ENCODE measurements around the gene PTPRG. TPM values are rescaled to one million over a fixed set of nuclear protein-coding genes. Genes with fewer than 3 reads are reported as not detected.

Gene PTPRG
- total RNA-seq, 2 experiments from 2014 or later: 0.03 to 0.05 TPM

DNA sequence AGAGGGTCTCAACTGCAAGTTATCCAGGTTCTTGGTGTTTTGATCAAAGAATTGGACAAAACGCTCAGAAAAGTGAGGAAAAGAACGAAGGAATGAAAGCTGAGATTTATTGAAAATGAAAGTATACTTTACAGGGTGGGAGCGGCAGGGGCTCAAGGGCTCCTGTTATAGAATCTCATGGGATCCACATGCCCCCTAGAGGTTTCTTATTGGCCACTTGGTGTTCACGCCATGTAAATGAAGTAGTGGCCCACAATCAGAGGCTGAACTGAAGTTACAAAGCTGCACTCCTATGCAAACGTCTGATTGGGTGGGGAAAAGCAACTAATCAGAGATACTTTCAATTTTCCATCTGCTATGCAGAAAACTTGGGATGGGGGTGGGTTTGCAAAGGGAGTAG, 216.7 kb downstream of the PTPRG start:
- no peaks in the 10 kb centered on the region for H3K9me3 ChIP-seq (ENCODE audit: control insufficient read depth in 1 of 2, insufficient read depth in 1 of 2, low read length in 2 of 2)
- H3K4me3 ChIP-seq (ENCODE audit: low read length): no peak overlapping the region
- no peak for DNase-seq
- ChIA-PET POLR2A (no interaction called here), CTCF (no interaction called here)
- TF ChIP-seq, protein P1, sequence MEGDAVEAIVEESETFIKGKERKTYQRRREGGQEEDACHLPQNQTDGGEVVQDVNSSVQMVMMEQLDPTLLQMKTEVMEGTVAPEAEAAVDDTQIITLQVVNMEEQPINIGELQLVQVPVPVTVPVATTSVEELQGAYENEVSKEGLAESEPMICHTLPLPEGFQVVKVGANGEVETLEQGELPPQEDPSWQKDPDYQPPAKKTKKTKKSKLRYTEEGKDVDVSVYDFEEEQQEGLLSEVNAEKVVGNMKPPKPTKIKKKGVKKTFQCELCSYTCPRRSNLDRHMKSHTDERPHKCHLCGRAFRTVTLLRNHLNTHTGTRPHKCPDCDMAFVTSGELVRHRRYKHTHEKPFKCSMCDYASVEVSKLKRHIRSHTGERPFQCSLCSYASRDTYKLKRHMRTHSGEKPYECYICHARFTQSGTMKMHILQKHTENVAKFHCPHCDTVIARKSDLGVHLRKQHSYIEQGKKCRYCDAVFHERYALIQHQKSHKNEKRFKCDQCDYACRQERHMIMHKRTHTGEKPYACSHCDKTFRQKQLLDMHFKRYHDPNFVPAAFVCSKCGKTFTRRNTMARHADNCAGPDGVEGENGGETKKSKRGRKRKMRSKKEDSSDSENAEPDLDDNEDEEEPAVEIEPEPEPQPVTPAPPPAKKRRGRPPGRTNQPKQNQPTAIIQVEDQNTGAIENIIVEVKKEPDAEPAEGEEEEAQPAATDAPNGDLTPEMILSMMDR (IDR thresholded peaks at IDR 0.05): no peak
- no peaks in the 10 kb centered on the region for H3K4me1 ChIP-seq (ENCODE audit: insufficient read depth, low read length)
- no peak overlapping the region for H3K27ac ChIP-seq (ENCODE audit: low read depth in 1 of 2, low read length in 2 of 2)
- no peak overlapping the region for H3K4me3 Mint-ChIP-seq
- H3K4me1 Mint-ChIP-seq (ENCODE audit: low read depth): no peaks in the 10 kb centered on the region
- no peaks in the 10 kb centered on the region for H3K36me3 Mint-ChIP-seq (ENCODE audit: low read depth)
- ATAC-seq (ENCODE audit: poor library complexity): no peak
- H3K9me3 Mint-ChIP-seq: no peaks in the 10 kb centered on the region
- no peaks in the 10 kb centered on the region for H3K36me3 ChIP-seq (ENCODE audit: insufficient read depth, low read length)
- H3K27me3 ChIP-seq (ENCODE audit: control insufficient read depth in 1 of 2, insufficient read depth in 2 of 2, low read length in 2 of 2): no peaks in the 10 kb centered on the region
- intact Hi-C loops (cut with DNase I, micrococcal nuclease): no loop called here
- H3K27ac Mint-ChIP-seq: no peak overlapping the region
- peaks cover 4% of the 10 kb centered on the region for H3K27me3 Mint-ChIP-seq

DNA sequence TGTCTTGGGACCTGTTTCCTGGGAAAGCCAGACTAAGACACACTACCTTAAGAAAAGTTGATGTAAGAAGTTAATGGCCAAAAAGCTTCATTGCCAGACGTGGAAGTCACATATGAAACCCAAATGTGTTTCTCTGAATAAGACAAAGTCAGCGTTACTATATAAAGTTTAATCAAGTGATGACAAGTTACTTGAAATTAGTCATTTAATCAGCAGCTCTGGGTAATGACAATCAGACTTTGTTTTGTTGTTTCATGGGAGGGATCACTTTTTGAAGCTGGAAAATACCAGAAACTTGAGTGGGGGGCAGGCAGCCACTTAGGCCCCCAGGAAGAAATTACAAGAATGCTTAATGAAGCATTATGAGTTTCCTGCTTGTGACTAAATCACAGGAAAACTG, 218.6 kb downstream of the PTPRG start:
- Mint-ChIP-seq H3K4me3 (no peak overlapping the region), H3K36me3 (ENCODE audit: low read depth) (no peaks in the 10 kb centered on the region), H3K27ac (no peak overlapping the region), H3K9me3 (no peaks in the 10 kb centered on the region), H3K27me3 (peaks cover 4% of the 10 kb centered on the region), H3K4me1 (ENCODE audit: low read depth) (no peaks in the 10 kb centered on the region)
- CTCF ChIA-PET: no interaction called here
- no peaks in the 10 kb centered on the region for H3K9me3 ChIP-seq (ENCODE audit: control insufficient read depth in 1 of 2, insufficient read depth in 1 of 2, low read length in 2 of 2)
- H3K27me3 ChIP-seq (ENCODE audit: control insufficient read depth in 1 of 2, insufficient read depth in 2 of 2, low read length in 2 of 2): no peaks in the 10 kb centered on the region
- no peaks in the 10 kb centered on the region for H3K4me1 ChIP-seq (ENCODE audit: insufficient read depth, low read length)
- H3K4me3 ChIP-seq (ENCODE audit: low read length): no peak overlapping the region
- ATAC-seq (ENCODE audit: poor library complexity) (no peak), DNase-seq (no peak)
- no peaks in the 10 kb centered on the region for H3K36me3 ChIP-seq (ENCODE audit: insufficient read depth, low read length)
- POLR2A ChIA-PET: no interaction called here
- no peak overlapping the region for H3K27ac ChIP-seq (ENCODE audit: low read depth in 1 of 2, low read length in 2 of 2)
- intact Hi-C loops (cut with DNase I, micrococcal nuclease): no loop called here
- TF ChIP-seq, protein P1 (IDR thresholded peaks at IDR 0.05): no peak

DNA sequence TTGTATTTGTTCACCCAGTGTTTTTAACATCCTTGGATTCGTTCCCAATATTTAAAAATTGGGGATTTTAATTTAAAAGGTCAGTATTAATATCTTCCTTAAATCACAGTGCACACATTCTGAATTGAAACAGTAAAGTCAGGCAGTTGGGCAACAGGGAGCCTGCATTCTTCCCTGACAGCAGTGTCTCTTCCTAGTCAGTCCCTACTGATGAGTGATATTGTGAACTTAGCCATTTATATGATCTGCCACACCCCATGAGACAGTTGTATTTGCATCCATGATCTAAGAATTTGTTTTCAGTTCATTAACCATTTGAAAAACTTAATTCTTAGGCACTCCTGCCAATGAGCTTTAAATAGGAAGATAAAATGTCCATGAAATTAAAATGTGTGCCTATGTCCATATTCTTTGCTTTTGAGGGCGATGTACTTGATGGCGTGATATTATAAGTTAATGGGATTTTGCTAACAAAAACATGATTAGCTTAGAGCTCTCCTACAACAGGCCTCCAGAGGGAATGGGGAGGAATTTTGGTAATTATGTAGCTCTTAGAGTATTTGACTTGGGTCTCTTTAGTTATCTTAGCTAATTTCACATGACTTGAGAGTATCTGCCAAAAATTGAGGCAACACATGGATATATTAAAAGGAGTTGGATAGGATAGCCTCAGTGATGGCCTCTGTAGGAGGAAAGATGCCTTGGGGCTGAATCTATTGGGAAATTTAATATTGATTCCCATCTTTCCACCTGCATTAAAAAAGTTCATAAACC, 219.3 kb downstream of the PTPRG start:
- Histone ChIP-seq H3K4me1 (ENCODE audit: insufficient read depth, low read length) (no peaks in the 10 kb centered on the region), H3K4me3 (ENCODE audit: low read length) (no peak overlapping the region), H3K9me3 (ENCODE audit: control insufficient read depth in 1 of 2, insufficient read depth in 1 of 2, low read length in 2 of 2) (no peaks in the 10 kb centered on the region), H3K27ac (ENCODE audit: low read depth in 1 of 2, low read length in 2 of 2) (no peak overlapping the region), H3K27me3 (ENCODE audit: control insufficient read depth in 1 of 2, insufficient read depth in 2 of 2, low read length in 2 of 2) (no peaks in the 10 kb centered on the region), H3K36me3 (ENCODE audit: insufficient read depth, low read length) (no peaks in the 10 kb centered on the region)
- TF ChIP-seq, protein P1 (IDR thresholded peaks at IDR 0.05): no peak
- DNase-seq: no peak
- CTCF ChIA-PET: no interaction called here
- Mint-ChIP-seq H3K4me3 (no peak overlapping the region), H3K27ac (no peak overlapping the region), H3K9me3 (no peaks in the 10 kb centered on the region), H3K4me1 (ENCODE audit: low read depth) (no peaks in the 10 kb centered on the region), H3K36me3 (ENCODE audit: low read depth) (no peaks in the 10 kb centered on the region), H3K27me3 (peaks cover 4% of the 10 kb centered on the region)
- intact Hi-C loops (cut with DNase I, micrococcal nuclease): no loop called here
- no peak for ATAC-seq (ENCODE audit: poor library complexity)
- POLR2A ChIA-PET: no interaction called here

Measured in CD4-positive, alpha-beta T cell (primary cell).